Frontal cortex (tissue), 4 donors: ENCODE measurements around the gene DPEP2. TPM values are rescaled to one million over a fixed set of nuclear protein-coding genes. Genes with fewer than 3 reads are reported as not detected.
"Not testable (repeated sequence)": the region's sequence is repeated elsewhere in the genome, so short reads cannot be mapped to it uniquely, and the experiment has no call there.

ENCODE experiments used
- DNase-seq, 2 donors: peaks; one replicate each; pipeline ENCODE4 v3.0.0; 2012; ENCODE audit warnings: low spot score in 2 of 2
- FAIRE-seq: peaks from 2 replicates; lab custom pipeline; 2012; peaks lifted over from hg19 to GRCh38; lab: Jason Lieb, UNC
- small RNA-seq: library from RNA; depleted of rRNA; stranded (forward); fragments of <200 nt; gene quantifications from one replicate; pipeline ENCODE3, GENCODE V24; 2014
- total RNA-seq: library from RNA; depleted of rRNA; stranded (reverse); fragments of >200 nt; gene quantifications from one replicate; pipeline ENCODE4 v1.2.3, GENCODE V29; 2014
- donor health status: control.
- donor health status: control.
- donor health status: control.

Gene DPEP2
- total RNA-seq, 1 donor from 2014 or later: 0.82 TPM

- DNase-seq (no peak), FAIRE-seq (no peak)
Observed at GRCh38 chr16:67942510-67943255, 56.6 kb downstream of the DPEP2 start.

GRCh38 chr16:67942200-67942509 lies 57.1 kb downstream of the DPEP2 start:
- DNase-seq (peak in 1 of 2 donors; percentile 54), FAIRE-seq (no peak)

GRCh38 chr16:67941469-67942199 lies 57.6 kb downstream of the DPEP2 start:
- FAIRE-seq (no peak), DNase-seq (no peak)

- FAIRE-seq (no peak), DNase-seq (no peak)
Observed at GRCh38 chr16:67940446-67941089, 58.7 kb downstream of the DPEP2 start.

- no peak for FAIRE-seq
- no peak for DNase-seq
Observed at GRCh38 chr16:67939507-67940445, 59.5 kb downstream of the DPEP2 start.

- FAIRE-seq, DNase-seq: not testable (repeated sequence)
Observed at GRCh38 chr16:67937713-67938112, 61.6 kb downstream of the DPEP2 start.

Small RNA genes lying within 50 kb of the gene (small RNA-seq; reads per million reads assigned to genes)
- gene RNU6-359P: not detected

Other genes with a start within 250 kb of the DPEP2 start
- gene RANBP10, start 192.9 kb downstream of the DPEP2 start, total RNA-seq: 3.7 TPM
- 4.5 TPM for gene TSNAXIP1, start 192.6 kb downstream of the DPEP2 start, total RNA-seq
- 26.5 TPM for gene THAP11, start 157.2 kb downstream of the DPEP2 start, total RNA-seq
- 70.9 TPM for gene NUTF2, start 152.6 kb downstream of the DPEP2 start, total RNA-seq
- 25.3 TPM for gene CENPT, start 151.8 kb downstream of the DPEP2 start, total RNA-seq
- 64.0 TPM for gene EDC4, start 126.4 kb downstream of the DPEP2 start, total RNA-seq
- not detected for gene NRN1L, start 114.6 kb downstream of the DPEP2 start, total RNA-seq
- 6.5 TPM for gene PSKH1, start 106.2 kb downstream of the DPEP2 start, total RNA-seq
- 2.0 TPM for gene CTRL, start 67.6 kb downstream of the DPEP2 start, total RNA-seq
- gene PSMB10, start 62.6 kb downstream of the DPEP2 start, total RNA-seq: 13.0 TPM
- 0.82 TPM for gene LCAT, start 55.4 kb downstream of the DPEP2 start, total RNA-seq
- 6.5 TPM for gene SLC12A4, start 30.8 kb downstream of the DPEP2 start, total RNA-seq
- gene DPEP3, start 19.0 kb downstream of the DPEP2 start, total RNA-seq: not detected
- not detected for gene DPEP2NB, start 16.4 kb upstream of the DPEP2 start, total RNA-seq
- 13.5 TPM for gene DDX28, start 23.7 kb upstream of the DPEP2 start, total RNA-seq
- 11.0 TPM for gene DUS2, start 23.8 kb upstream of the DPEP2 start, total RNA-seq
- 21.6 TPM for gene NFATC3, start 85.9 kb upstream of the DPEP2 start, total RNA-seq
- gene ESRP2, start 236.6 kb upstream of the DPEP2 start, total RNA-seq: not detected
- 18.3 TPM for gene PLA2G15, start 245.9 kb upstream of the DPEP2 start, total RNA-seq